HCEC 1CT (cell line): ENCODE results near the gene TMPRSS15.
"Not testable (repeated sequence)": the region's sequence is repeated elsewhere in the genome, so short reads cannot be mapped to it uniquely, and the experiment has no call there.

ENCODE experiments used
- DNase-seq: peaks from one replicate; pipeline ENCODE4 v3.0.0-alpha.2; 2017

The TMPRSS15 gene

GRCh38 chr21:18403735-18404450, at the start of gene TMPRSS15:
Gene TMPRSS15 (minus strand): TSS chr21:18403785. CDS start chr21:18403622, 163 bp downstream.
- DNase-seq: no peak

- DNase-seq: no peak
Measured at GRCh38 chr21:18451670-18452069, 48.1 kb upstream of the TMPRSS15 start.

GRCh38 chr21:18449605-18450550, 46.3 kb upstream of the TMPRSS15 start:
- no peak for DNase-seq

- DNase-seq: no peak
Measured at GRCh38 chr21:18443701-18444100, 40.1 kb upstream of the TMPRSS15 start.

- no peak for DNase-seq
Measured at GRCh38 chr21:18443085-18443484, 39.5 kb upstream of the TMPRSS15 start.

- DNase-seq: no peak
Measured at GRCh38 chr21:18430341-18430740, 26.8 kb upstream of the TMPRSS15 start.

GRCh38 chr21:18424276-18424675, 20.7 kb upstream of the TMPRSS15 start:
- no peak for DNase-seq

- no peak for DNase-seq
Measured at GRCh38 chr21:18417141-18417790, 13.7 kb upstream of the TMPRSS15 start.

GRCh38 chr21:18411565-18411964, 8.0 kb upstream of the TMPRSS15 start:
- no peak for DNase-seq

GRCh38 chr21:18409579-18409978, 6.0 kb upstream of the TMPRSS15 start:
- no peak for DNase-seq

- no peak for DNase-seq
Measured at GRCh38 chr21:18398843-18399242, 4.7 kb downstream of the TMPRSS15 start.

- no peak for DNase-seq
Measured at GRCh38 chr21:18387994-18388393, 15.6 kb downstream of the TMPRSS15 start.

- no peak for DNase-seq
Measured at GRCh38 chr21:18384771-18385170, 18.8 kb downstream of the TMPRSS15 start.

- not testable (repeated sequence) for DNase-seq
Measured at GRCh38 chr21:18382934-18383619, 20.5 kb downstream of the TMPRSS15 start.

- DNase-seq: no peak
Measured at GRCh38 chr21:18382141-18382540, 21.4 kb downstream of the TMPRSS15 start.

- no peak for DNase-seq
Measured at GRCh38 chr21:18373606-18374005, 30.0 kb downstream of the TMPRSS15 start.

GRCh38 chr21:18370301-18370700, 33.3 kb downstream of the TMPRSS15 start:
- no peak for DNase-seq

- DNase-seq: no peak
Measured at GRCh38 chr21:18369115-18369514, 34.5 kb downstream of the TMPRSS15 start.

- no peak for DNase-seq
Measured at GRCh38 chr21:18368205-18368604, 35.4 kb downstream of the TMPRSS15 start.

- DNase-seq: no peak
Measured at GRCh38 chr21:18356801-18357200, 46.8 kb downstream of the TMPRSS15 start.

GRCh38 chr21:18354947-18355346, 48.6 kb downstream of the TMPRSS15 start:
- DNase-seq: no peak

GRCh38 chr21:18350216-18350615, 53.4 kb downstream of the TMPRSS15 start:
- no peak for DNase-seq

- no peak for DNase-seq
Measured at GRCh38 chr21:18349468-18349867, 54.1 kb downstream of the TMPRSS15 start.
